Stomach (tissue), 4 donors: ENCODE results near the gene COBL.

Experiments
- EP300 ChIP-seq: sonication (generic); formaldehyde crosslinking; IDR thresholded peaks from one replicate; pipeline ENCODE4 v1.6.1; 2017; ENCODE audit warnings: antibody characterized with exemption
- POLR2A ChIP-seq, 4 donors: fragments of 450-650 bp; IDR thresholded peaks; one replicate each; pipeline ENCODE4 v1.6.1; 2016; ENCODE audit warnings: antibody characterized with exemption in 4 of 4, control low read depth in 2 of 4, mild to moderate bottlenecking in 1 of 4, moderate library complexity in 1 of 4
- TF ChIP-seq, protein P1 (sequence below), 7 experiments: fragments of 450-650 bp in 4 of 7; fragments of 200-600 bp in 3 of 7; sonication (generic) in 3 of 7; IDR thresholded peaks; one replicate each; pipeline ENCODE4 v1.5.1; 2016 to 2019; ENCODE audit warnings: antibody characterized with exemption in 7 of 7, control low read depth in 2 of 7, mild to moderate bottlenecking in 1 of 7

DNA sequence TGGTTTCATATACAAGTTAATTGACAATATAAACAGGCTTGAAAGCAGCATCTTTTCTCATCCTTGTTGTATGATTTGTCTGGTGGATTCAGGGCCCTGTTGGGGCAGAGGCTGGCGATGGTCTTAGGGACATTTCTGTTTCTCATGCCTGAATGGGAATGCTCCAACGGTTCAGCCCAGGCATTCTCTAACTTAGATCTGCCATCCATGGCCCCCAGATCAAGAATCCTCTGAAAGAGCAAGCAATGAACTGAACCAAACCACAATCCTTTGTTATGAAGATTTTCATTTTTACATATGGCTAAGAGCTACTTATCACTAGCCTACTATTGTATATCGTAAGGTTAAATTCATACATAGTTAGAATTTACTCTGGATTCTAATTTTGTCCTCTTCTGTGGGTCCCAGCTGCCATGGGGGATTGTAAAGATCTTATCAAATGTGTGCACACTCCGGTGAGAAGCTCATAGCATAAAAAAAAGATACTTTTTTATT lies 163.9 kb downstream of the COBL start:
- TF ChIP-seq POLR2A (IDR thresholded peaks at IDR 0.05), result no peak
- TF ChIP-seq, protein P1, sequence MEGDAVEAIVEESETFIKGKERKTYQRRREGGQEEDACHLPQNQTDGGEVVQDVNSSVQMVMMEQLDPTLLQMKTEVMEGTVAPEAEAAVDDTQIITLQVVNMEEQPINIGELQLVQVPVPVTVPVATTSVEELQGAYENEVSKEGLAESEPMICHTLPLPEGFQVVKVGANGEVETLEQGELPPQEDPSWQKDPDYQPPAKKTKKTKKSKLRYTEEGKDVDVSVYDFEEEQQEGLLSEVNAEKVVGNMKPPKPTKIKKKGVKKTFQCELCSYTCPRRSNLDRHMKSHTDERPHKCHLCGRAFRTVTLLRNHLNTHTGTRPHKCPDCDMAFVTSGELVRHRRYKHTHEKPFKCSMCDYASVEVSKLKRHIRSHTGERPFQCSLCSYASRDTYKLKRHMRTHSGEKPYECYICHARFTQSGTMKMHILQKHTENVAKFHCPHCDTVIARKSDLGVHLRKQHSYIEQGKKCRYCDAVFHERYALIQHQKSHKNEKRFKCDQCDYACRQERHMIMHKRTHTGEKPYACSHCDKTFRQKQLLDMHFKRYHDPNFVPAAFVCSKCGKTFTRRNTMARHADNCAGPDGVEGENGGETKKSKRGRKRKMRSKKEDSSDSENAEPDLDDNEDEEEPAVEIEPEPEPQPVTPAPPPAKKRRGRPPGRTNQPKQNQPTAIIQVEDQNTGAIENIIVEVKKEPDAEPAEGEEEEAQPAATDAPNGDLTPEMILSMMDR (IDR thresholded peaks at IDR 0.05), result no peak
- no peak for TF ChIP-seq EP300
